Measurements from ENCODE around the gene CTIF. TPM values are rescaled to one million over a fixed set of nuclear protein-coding genes. Genes with fewer than 3 reads are reported as not detected.

CTIF gene
- total RNA-seq, 1 donor from 2014 or later: 54.8 TPM

DNA sequence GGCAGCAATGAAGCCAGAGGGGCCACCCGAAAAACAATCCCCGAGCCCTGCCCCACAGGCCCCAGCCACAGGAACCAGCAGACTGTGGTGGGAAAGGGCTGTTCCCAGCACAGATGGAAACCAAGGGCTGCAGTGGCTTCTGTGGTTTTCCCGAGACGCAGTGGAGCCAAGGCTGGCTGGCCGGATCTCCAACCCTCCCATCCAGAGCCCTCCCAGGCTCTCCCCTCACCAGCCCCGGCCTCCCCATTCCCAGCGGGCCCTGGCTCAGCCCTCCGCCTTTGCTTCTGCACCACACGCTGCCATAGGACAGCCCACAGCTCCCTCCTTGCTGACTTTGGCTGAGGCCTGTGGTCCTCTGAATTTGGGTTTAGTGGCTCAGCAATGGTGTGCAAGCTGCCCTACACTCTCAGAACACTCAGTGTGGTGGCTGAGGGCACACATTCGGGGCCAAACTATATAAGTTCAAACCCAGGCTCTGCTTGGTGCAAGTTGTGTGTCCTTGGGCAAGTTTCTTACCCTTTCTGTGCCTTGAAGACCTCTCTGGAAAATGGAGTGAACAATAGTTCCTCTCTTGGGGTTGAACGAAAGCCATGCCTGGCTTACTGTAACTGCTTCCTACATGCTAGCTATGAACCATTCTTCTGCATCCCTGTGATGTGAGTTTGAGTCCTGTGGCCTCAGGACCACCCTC lies 211.8 kb downstream of the CTIF start:
- DNase-seq (no peak), ATAC-seq (peak in 1 of 2 donors; percentile 22)
- H3K27me3 ChIP-seq (ENCODE audit: low read depth): no peaks in the 10 kb centered on the region
- H3K27ac ChIP-seq: peak overlapping the region; percentile 18
- H3K4me1 ChIP-seq: peaks cover 6% of the 10 kb centered on the region
- H3K36me3 ChIP-seq: no peaks in the 10 kb centered on the region
- intact Hi-C loops (cut with DNase I): no loop called here
- TF ChIP-seq, protein P1, sequence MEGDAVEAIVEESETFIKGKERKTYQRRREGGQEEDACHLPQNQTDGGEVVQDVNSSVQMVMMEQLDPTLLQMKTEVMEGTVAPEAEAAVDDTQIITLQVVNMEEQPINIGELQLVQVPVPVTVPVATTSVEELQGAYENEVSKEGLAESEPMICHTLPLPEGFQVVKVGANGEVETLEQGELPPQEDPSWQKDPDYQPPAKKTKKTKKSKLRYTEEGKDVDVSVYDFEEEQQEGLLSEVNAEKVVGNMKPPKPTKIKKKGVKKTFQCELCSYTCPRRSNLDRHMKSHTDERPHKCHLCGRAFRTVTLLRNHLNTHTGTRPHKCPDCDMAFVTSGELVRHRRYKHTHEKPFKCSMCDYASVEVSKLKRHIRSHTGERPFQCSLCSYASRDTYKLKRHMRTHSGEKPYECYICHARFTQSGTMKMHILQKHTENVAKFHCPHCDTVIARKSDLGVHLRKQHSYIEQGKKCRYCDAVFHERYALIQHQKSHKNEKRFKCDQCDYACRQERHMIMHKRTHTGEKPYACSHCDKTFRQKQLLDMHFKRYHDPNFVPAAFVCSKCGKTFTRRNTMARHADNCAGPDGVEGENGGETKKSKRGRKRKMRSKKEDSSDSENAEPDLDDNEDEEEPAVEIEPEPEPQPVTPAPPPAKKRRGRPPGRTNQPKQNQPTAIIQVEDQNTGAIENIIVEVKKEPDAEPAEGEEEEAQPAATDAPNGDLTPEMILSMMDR (IDR thresholded peaks at IDR 0.05): no peak
- H3K9me3 ChIP-seq: no peaks in the 10 kb centered on the region
- H3K4me3 ChIP-seq: no peak overlapping the region

DNA sequence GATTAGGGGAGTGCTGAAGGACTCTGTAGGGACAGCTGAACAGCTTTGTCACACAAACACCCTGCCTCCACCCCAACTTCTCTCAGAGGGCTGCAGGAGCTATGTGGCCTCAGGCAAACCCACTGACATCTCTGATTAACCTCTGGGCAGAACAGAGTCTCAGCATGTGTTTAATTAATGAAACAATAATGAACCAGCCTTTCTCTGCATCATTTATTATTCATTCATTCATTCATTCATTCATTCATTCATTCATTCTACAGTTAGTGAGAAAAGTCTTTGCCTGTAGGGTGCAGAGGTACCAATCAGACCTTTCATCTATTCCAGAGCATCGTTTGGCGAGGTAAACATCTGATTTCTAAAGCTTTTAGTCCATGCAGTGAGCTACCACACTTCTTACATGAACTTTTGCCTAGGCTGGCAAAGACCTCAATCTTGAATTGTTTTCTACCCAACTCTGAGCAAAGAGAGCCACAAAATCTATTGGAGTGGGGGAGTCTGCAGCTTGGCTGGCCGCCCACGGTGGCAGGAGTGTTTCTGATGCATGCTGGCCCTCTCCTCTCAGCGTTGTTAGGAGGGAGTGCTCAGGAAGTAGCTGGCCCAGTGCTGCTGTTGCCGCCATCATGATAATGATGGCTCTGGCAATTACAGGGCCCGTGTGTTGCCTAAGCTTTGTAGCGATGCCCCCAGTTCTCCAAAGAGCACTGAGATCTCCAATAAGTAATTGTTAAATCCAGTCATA lies 213.1 kb downstream of the CTIF start:
- no peak overlapping the region for H3K27ac ChIP-seq
- H3K4me1 ChIP-seq: peaks cover 6% of the 10 kb centered on the region
- H3K4me3 ChIP-seq: no peak overlapping the region
- DNase-seq (no peak), ATAC-seq (no peak)
- intact Hi-C loops (cut with DNase I): no loop called here
- TF ChIP-seq, protein P1 (IDR thresholded peaks at IDR 0.05): no peak
- no peaks in the 10 kb centered on the region for H3K9me3 ChIP-seq
- H3K27me3 ChIP-seq (ENCODE audit: low read depth): no peaks in the 10 kb centered on the region
- no peaks in the 10 kb centered on the region for H3K36me3 ChIP-seq

DNA sequence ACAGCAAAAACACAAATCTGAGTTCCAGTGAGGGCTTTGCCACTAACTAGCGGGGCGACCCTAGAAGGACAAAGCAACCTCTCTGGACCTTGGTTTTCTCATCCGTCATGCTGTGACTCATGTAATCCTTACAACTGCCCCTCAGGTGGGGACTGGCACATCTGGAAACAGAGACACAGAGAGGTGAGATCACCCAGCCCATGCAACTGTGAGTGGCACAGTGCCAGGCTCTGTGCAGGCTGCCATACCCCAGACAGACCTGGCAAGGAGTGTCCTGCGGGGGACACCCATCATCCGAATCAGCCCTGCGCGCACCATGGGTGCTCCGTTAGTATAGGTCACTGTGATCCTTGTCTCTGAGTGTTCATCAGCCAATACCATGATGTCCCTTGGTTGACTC lies 213.6 kb downstream of the CTIF start:
- H3K27ac ChIP-seq: no peak overlapping the region
- no peak overlapping the region for H3K4me3 ChIP-seq
- intact Hi-C loops (cut with DNase I): no loop called here
- ATAC-seq (no peak), DNase-seq (no peak)
- H3K9me3 ChIP-seq: no peaks in the 10 kb centered on the region
- TF ChIP-seq, protein P1 (IDR thresholded peaks at IDR 0.05): no peak
- no peaks in the 10 kb centered on the region for H3K27me3 ChIP-seq (ENCODE audit: low read depth)
- H3K4me1 ChIP-seq: peaks cover 6% of the 10 kb centered on the region
- H3K36me3 ChIP-seq: no peaks in the 10 kb centered on the region

DNA sequence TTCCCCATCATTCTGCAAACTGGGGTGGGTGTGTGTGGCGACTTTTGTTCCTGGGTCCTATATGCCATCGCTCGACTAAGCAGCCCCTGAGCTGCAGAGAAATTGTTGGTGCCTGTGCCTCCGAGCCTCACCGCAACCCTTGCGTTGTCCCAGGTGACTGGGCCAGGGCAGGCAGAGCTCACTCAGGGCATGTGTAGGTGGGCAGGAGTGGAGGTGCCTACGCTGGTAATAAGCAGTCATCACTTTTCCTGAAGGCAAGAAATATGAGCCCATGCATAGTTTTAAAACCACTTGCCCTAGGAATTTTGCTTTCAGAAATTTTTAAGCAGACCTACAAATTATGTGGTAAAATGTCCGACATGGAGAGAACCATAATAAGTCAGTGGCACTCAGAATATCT lies 214.1 kb downstream of the CTIF start:
- Histone ChIP-seq H3K27ac (no peak overlapping the region), H3K9me3 (no peaks in the 10 kb centered on the region), H3K27me3 (ENCODE audit: low read depth) (no peaks in the 10 kb centered on the region), H3K4me1 (peaks cover 6% of the 10 kb centered on the region), H3K4me3 (no peak overlapping the region), H3K36me3 (peaks cover under 1% of the 10 kb centered on the region)
- TF ChIP-seq, protein P1 (IDR thresholded peaks at IDR 0.05): no peak
- intact Hi-C loops (cut with DNase I): no loop called here
- no peak for DNase-seq
- ATAC-seq: no peak

DNA sequence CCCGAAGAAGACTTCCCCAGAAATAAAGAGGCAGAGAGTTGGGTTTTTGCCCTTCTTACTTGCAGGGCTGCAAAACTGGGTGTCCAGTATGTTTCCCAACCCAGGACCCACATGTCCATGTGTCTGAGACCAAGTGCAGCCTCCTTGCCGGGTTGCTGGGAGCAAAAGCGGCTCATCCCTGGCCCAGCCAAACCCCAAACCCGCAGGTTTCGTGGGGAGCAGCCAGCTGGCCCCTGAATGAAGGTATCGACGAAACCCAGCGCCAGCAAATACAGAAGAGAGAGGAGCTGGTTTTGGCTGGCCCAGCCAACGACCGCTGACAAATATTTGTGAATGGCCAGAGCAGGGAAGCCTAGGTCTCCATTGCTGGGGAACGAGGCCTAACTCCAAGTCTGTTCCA lies 214.9 kb downstream of the CTIF start:
- H3K27ac ChIP-seq: no peak overlapping the region
- peaks cover 6% of the 10 kb centered on the region for H3K4me1 ChIP-seq

More for the DNA sequence above, 214.9 kb downstream of the CTIF start:
- Histone ChIP-seq H3K27me3 (ENCODE audit: low read depth) (no peaks in the 10 kb centered on the region), H3K4me3 (no peak overlapping the region), H3K9me3 (no peaks in the 10 kb centered on the region), H3K36me3 (peaks cover 8% of the 10 kb centered on the region)
- no peak for ATAC-seq
- intact Hi-C loops (cut with DNase I): no loop called here
- TF ChIP-seq, protein P1 (IDR thresholded peaks at IDR 0.05): no peak
- DNase-seq: peak; percentile 32
